Glomerular endothelial cell (primary cell): ENCODE data around the gene S100A4. TPM values are rescaled to one million over a fixed set of nuclear protein-coding genes. Genes with fewer than 3 reads are reported as not detected.
A peak's percentile ranks its signal among the peaks of the same experiment; 100 is the strongest.

ENCODE experiments used
- DNase-seq: peaks from one replicate; pipeline ENCODE4 v3.0.0-alpha.2; 2011; ENCODE audit warnings: low read depth, low spot score; ENCODE audit errors: extremely low read depth
- total RNA-seq: library from RNA; depleted of rRNA; stranded (reverse); fragments of >200 nt; gene quantifications from 2 replicates; pipeline ENCODE4 v1.2.3, GENCODE V29; 2015

The S100A4 gene
- total RNA-seq, 1 donor from 2014 or later: 7.1 TPM

GRCh38 chr1:153513023-153513422 is 32.6 kb downstream of the S100A4 start:
- DNase-seq: no peak

GRCh38 chr1:153510984-153511410 is 34.6 kb downstream of the S100A4 start:
- no peak for DNase-seq

GRCh38 chr1:153509729-153510354 is 35.8 kb downstream of the S100A4 start:
- DNase-seq: no peak

- no peak for DNase-seq
Measured at GRCh38 chr1:153509036-153509435, 36.6 kb downstream of the S100A4 start.

GRCh38 chr1:153507926-153508583 is 37.6 kb downstream of the S100A4 start:
- no peak for DNase-seq

- no peak for DNase-seq
Measured at GRCh38 chr1:153506831-153507413, 38.7 kb downstream of the S100A4 start.

GRCh38 chr1:153506386-153506785 is 39.2 kb downstream of the S100A4 start:
- no peak for DNase-seq

- no peak for DNase-seq
Measured at GRCh38 chr1:153505576-153505975, 40.0 kb downstream of the S100A4 start.

- DNase-seq: no peak
Measured at GRCh38 chr1:153503766-153504165, 41.8 kb downstream of the S100A4 start.

- no peak for DNase-seq
Measured at GRCh38 chr1:153498746-153499145, 46.9 kb downstream of the S100A4 start.

GRCh38 chr1:153495536-153495935 is 50.1 kb downstream of the S100A4 start:
- DNase-seq: no peak

GRCh38 chr1:153494976-153495535 is 50.5 kb downstream of the S100A4 start:
- peak; percentile 33 for DNase-seq

Other genes starting within 250 kb of the S100A4 start
- not detected in 2 replicates for gene PGLYRP3, start 232.9 kb downstream of the S100A4 start, total RNA-seq
- gene PGLYRP4, start 197.0 kb downstream of the S100A4 start, total RNA-seq: not detected in 2 replicates
- not detected in 2 replicates for gene S100A9, start 188.0 kb downstream of the S100A4 start, total RNA-seq
- not detected in 2 replicates for gene S100A12, start 170.2 kb downstream of the S100A4 start, total RNA-seq
- gene S100A8, start 154.7 kb downstream of the S100A4 start, total RNA-seq: not detected in 2 replicates
- not detected in 2 replicates for gene S100A7A, start 129.3 kb downstream of the S100A4 start, total RNA-seq
- not detected in 2 replicates for gene S100A7, start 85.2 kb downstream of the S100A4 start, total RNA-seq
- gene S100A6, start 9.8 kb downstream of the S100A4 start, total RNA-seq: 581 and 1,075 TPM in 2 replicates
- gene S100A5, start 4.9 kb downstream of the S100A4 start, total RNA-seq: not detected in 2 replicates
- gene S100A3, start 3.5 kb upstream of the S100A4 start, total RNA-seq: 6.8 and 6.9 TPM in 2 replicates
- gene S100A2, start 20.0 kb upstream of the S100A4 start, total RNA-seq: 3.9 and 9.4 TPM in 2 replicates
- gene S100A16, start 67.3 kb upstream of the S100A4 start, total RNA-seq: 582 and 906 TPM in 2 replicates
- not detected in 2 replicates for gene S100A14, start 70.5 kb upstream of the S100A4 start, total RNA-seq
- gene S100A13, start 81.7 kb upstream of the S100A4 start, total RNA-seq: 104 and 206 TPM in 2 replicates
- gene S100A1, start 82.6 kb upstream of the S100A4 start, total RNA-seq: not detected in 2 replicates
- gene CHTOP, start 88.3 kb upstream of the S100A4 start, total RNA-seq: 28.3 and 43.9 TPM in 2 replicates
- 41.4 and 56.2 TPM in 2 replicates for gene SNAPIN, start 112.9 kb upstream of the S100A4 start, total RNA-seq
- 179 and 241 TPM in 2 replicates for gene ILF2, start 125.2 kb upstream of the S100A4 start, total RNA-seq
- 4.2 and 13.0 TPM in 2 replicates for gene NPR1, start 132.9 kb upstream of the S100A4 start, total RNA-seq
- 40.3 and 48.9 TPM in 2 replicates for gene INTS3, start 182.2 kb upstream of the S100A4 start, total RNA-seq
- gene SLC27A3, start 229.6 kb upstream of the S100A4 start, total RNA-seq: 13.4 and 15.7 TPM in 2 replicates